ENCODE data around the gene DPH2.

The DPH2 gene

GRCh38 chr1:43947061-43947873 lies 22.5 kb upstream of the DPH2 start:
- TF ChIP-seq, protein P1, sequence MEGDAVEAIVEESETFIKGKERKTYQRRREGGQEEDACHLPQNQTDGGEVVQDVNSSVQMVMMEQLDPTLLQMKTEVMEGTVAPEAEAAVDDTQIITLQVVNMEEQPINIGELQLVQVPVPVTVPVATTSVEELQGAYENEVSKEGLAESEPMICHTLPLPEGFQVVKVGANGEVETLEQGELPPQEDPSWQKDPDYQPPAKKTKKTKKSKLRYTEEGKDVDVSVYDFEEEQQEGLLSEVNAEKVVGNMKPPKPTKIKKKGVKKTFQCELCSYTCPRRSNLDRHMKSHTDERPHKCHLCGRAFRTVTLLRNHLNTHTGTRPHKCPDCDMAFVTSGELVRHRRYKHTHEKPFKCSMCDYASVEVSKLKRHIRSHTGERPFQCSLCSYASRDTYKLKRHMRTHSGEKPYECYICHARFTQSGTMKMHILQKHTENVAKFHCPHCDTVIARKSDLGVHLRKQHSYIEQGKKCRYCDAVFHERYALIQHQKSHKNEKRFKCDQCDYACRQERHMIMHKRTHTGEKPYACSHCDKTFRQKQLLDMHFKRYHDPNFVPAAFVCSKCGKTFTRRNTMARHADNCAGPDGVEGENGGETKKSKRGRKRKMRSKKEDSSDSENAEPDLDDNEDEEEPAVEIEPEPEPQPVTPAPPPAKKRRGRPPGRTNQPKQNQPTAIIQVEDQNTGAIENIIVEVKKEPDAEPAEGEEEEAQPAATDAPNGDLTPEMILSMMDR (IDR thresholded peaks at IDR 0.05), result no peak

GRCh38 chr1:43947874-43948437 lies 21.9 kb upstream of the DPH2 start:
- TF ChIP-seq, protein P1 (IDR thresholded peaks at IDR 0.05), result no peak

DNA sequence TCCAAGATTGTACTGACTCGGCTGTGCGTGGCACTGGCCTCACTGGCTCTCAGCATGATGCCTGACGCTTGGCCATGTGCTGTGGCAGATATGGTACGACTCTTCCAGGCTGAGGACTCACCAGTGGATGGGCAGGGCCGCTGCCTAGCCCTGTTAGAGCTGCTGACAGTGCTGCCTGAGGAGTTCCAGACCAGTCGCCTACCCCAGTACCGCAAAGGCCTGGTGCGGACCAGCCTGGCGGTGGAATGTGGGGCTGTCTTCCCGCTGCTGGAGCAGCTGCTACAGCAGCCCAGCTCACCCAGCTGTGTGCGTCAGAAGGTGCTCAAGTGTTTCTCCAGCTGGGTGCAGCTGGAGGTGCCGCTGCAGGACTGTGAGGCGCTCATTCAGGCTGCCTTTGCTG lies 20.1 kb upstream of the DPH2 start:
- TF ChIP-seq, protein P1 (IDR thresholded peaks at IDR 0.05), result no peak

DNA sequence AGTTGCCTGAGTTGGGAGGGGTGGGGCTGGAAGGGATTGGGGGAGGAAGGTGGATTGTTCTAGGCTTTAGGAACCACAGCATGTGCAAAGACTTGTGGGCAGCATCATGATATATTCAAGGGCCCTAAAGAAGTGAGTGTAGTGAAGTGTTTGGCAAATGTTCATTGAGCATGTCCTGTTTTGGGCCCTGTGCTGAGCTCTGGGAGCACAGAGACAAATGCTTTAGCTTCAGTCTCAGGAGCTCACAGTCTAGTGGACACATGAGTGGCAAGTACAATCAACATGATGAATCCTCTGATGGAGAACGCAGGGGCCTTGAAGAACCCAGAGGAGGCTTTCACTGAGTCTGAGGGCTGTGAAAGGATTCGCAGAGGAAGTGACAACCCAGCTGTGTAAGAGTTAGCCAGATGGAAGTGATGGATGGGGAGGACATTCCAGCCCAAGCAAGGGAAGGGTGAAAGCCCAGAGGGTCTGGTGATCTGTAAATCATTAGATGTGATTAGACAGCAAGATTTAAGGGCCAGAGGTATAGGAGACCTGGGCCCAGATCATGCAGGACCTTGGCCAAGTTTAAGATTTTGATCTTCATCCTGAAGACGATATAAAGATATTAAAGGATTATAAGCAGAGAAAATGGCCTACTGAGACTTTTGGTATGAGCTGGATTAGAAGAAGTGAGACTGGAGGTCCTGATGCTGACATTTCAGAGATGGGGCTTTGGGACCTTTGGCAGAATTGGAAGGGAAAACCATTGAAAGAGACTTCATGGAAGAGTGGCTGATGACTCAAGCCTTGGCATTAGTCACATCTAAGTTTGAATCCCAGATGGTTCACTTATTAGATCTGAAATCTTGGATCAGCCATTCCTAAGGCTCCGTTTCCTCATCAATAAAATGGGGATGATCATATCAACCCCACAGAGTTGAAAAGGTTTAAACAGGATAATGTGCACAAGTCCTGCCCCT lies 18.5 kb upstream of the DPH2 start:
- TF ChIP-seq, protein P1 (IDR thresholded peaks at IDR 0.05), result no peak

- TF ChIP-seq, protein P1 (IDR thresholded peaks at IDR 0.05), result no peak
Observed at GRCh38 chr1:43952731-43953346, 17.0 kb upstream of the DPH2 start.

DNA sequence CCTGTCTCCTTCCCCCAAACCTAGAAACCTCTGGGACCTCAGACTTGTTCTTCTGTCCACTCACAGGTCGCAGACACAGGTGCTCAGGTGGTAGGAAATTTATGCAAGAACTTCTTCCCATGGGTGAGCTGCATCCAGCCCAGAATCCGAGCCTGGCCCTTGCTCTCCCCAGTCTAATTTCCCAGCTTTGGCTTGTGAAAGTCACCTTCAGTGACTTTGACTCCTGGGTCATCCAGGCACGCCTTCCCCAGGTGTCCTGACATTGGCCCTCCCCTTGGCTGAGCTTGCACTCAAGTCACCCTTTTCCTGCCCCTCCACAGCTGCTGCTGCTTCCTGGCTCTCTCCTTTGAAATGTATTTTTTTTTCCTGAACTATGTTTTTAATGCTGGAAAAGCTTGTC lies 16.4 kb upstream of the DPH2 start:
- TF ChIP-seq, protein P1 (IDR thresholded peaks at IDR 0.05), result no peak

DNA sequence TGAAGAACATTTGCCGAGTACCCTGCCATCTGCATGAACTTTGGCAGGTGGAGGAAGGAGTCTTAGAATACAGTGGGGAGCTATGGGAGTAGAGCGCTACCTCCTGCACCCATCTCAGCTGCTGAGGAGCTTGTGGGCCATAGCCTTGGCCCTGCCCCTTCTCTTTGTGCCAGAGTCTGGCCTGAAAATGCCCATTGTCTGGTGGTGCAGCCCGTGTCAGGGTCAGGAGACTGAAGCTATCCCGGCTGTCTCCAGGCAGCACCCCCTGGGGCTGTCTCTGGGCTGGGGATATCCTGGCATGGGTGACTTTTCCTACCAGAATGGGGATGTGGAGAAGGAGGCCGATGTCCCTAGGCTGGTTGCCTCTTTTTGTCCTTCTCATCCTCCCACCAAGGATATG lies 15.8 kb upstream of the DPH2 start:
- TF ChIP-seq, protein P1 (IDR thresholded peaks at IDR 0.05), result no peak

Data from LNCAP (cell line).